CD4-positive, alpha-beta T cell treated with Interferon alpha-2 for 1 hour (primary cell): ENCODE data around the gene IL1A.

Source experiments
- DNase-seq, 2 donors: peaks; one replicate each; pipeline ENCODE4 v3.0.0-alpha.2; 2020 to 2022

The IL1A gene

DNA sequence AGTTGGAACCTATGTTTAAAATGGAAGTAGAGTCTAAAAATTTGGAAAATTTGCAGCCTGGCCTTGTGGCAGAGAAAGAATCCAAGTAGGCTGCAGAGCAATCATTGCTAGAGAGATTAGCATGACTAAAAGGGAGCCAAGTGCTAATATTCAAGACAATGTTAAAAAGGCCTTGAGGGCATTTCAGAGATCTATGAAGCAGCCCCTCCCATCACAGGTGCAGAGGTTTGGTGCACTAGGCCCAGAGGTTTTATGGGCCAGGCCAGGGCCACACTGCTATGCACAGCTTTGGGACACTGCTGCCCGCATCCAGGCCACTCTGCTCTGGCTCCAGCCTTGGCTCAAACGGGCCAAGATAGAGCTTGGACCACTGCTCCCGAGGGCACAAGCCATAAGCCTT lies 6.7 kb upstream of the IL1A start:
- DNase-seq: no peak

DNA sequence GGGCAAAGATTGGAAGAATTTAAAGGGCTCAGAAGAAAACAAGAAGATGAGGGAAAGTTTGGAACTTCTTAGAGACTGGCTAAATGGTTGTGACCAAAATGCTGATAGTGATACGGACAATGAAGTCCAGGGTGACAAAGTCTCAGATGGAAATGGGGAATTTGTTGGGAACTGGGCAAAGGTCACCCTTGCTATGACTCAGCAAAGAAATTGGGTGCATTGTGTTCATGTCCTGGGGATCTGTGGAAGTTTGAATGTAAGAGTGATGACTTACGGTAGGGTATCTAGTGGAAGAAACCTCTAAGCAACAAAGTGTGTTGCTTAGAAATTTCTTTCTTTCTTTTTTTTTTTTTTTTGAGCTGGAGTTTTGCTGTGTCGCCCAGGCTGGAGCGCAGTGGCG lies 6.0 kb upstream of the IL1A start:
- DNase-seq: no peak

- DNase-seq: no peak
Observed at GRCh38 chr2:112789186-112789585, 4.9 kb upstream of the IL1A start.

DNA sequence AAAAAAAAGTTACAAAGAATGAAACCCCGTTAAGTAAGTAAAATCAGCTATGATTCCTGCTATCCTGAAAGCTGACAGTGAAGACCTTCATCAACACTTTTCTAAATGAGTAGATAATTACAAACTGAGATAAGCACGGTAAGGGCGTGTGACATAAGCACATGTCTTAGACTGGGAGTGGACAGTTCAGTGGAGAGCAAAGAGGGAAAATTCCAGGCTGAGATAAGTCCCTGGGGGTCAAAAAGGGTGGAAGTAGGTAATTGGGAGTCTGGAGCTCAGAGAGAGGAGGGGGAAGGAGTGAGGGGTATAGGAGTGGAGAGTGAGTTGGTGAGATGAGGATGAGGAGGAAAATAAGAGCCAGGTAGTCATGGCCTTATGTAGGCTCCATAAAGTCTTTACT lies 4.4 kb upstream of the IL1A start:
- no peak for DNase-seq

DNA sequence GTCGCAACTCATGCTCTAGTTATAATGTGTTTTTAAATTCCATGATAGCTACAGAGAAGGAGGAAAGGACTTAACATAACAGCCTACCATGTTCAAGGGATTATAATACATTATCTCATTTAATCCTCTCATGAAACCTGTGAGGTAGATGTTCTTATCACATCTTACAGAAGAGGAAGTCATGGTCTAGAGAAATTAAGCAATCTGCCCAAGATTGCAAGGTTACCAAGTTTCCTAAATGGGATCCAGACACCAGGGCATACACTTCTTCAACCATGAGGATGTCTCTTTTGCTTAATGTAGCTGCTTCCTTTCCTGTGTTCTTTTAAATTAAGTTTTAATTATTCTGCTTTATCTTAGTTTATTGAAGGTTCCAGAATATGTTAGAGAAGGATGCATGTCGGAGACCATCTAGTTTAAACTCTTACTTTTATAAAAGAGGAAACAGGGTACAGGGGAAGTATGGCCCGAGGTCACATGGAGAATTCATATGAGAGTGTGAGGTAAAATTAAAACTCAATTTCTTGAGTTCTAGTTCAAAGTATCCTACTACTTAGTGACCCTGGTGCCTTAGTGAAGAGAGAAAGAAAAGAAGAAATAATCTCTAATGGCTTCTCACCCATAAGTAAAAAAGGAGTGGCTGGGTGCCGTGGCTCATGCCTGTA lies 3.6 kb upstream of the IL1A start:
- DNase-seq: no peak

DNA sequence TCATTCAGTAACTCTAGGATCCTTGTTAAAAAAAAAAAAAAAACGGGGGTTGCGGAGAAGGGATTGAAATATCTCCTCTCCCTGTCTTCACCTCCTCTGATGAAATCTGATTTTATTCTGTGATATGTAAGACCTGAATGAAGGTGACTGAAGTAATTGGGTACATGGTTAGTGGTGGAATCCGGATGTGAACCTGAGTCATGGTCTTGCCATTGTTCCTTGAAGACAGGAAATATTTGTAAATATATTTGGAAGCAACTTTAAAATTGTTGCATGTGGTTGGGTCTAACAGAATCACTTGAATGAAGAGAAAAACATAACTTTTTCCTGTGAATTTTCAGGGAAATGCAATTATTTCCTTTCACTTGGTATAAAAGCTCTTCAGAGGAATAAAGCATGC lies 3.0 kb upstream of the IL1A start:
- DNase-seq: no peak

GRCh38 chr2:112783187-112783714 lies 1.0 kb downstream of the IL1A start:
- DNase-seq: no peak

DNA sequence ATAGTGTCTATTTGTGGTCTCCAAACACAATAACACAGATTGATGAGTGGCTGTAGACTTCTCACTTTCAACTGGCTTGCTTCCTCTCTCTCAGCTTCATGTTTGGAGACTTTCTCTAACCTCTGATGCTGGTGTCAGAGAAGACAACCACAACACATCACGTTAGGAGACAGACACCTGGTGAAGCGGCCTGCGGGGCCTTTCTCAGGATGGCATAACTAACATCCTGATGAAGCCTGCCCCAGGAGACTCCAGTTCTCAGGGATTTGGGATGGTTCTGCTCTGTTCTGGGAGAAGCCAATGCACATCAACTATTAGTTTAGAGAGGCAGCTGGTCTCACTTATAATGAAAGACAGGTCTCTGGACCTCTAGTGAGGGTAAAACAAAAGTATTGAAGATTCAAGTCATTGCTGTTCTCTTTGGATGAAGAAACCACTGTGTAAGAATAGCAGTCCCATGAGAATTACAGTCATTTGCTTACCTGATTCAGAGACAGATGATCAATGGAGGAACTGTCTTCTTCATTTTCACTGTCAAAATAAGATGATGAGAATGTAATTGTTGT lies 2.0 kb downstream of the IL1A start:
- DNase-seq: no peak

DNA sequence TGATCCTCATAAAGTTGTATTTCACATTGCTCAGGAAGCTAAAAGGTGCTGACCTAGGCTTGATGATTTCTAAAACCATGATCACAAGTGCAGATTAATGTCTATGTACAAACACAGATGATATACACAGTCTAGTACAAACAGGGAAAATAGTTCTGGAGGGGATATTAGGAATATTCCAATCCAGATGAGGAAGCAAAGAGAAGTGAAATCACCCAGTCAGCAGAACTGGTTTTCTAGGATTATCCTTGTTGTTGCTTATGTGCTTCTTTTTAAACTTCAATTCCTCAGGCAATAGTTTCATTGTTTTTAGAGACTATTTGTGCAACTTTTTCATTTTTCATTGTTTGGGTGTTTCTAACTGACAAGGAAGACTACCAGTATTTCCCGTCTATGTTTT lies 4.7 kb downstream of the IL1A start:
- DNase-seq: no peak

DNA sequence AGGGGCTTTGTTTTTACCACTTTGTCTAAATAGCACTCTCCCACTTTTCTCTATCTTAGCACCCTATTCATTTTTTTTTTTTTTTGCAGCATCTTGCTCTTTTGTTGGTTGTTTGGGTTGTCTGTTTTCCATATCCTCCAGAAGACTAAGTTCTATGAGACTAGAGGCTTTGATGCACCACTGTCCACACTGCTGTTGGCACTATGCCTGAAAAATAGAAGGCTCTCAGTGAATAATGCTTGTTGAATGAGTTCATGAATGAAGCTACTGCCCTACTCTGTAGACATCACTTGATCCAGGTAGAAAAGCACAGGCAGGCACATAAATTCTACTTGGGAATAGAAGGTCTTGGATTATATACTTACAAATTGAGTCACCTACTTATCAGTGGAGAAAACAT lies 7.3 kb downstream of the IL1A start:
- no peak for DNase-seq

DNA sequence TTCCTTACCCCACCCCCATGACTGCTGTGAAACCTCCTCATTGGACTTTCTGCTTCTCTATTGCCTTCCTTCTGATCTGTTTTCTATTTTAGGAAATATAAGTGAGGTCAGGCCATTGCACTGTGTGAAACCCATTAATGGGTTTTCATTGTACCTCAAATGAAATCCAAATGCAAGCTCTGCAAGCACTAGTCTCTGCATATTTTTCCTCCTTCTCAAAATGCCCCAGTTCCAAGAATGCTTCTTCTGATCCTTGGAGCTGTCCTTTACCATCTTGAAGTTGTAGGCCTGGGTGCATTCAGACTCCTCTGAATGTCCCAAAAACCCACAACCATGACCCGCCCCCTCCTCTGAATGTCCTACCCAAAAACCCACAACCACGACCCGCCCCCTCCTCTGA lies 8.2 kb downstream of the IL1A start:
- DNase-seq: no peak

- no peak for DNase-seq
Observed at GRCh38 chr2:112774536-112775285, 9.6 kb downstream of the IL1A start.

GRCh38 chr2:112773556-112773955 lies 10.7 kb downstream of the IL1A start:
- DNase-seq: no peak

DNA sequence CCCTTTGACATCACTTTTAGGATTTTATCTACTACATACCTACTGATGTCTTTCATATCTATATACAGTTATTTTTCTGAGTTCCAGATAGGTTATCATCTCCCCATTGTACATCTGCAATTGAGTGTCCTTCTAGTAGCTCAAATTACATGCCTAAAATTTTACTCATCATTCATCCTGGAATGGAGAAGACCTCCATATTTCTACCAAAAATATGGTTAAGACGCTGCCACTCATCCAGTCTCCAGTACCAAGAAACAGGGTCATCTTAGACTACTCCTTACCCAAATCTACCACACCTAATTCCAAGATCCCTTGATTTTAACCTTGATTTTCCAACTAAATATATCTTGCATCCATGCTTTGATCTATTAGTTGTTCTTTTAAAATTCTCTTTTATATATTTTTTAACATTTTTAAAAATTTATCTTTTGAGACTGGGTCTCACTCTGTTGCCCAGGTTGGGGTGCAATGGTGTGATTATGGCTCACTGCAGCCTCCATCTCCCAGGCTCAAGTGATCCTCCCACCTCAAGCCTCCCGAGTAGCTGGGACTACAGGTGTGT lies 11.3 kb downstream of the IL1A start:
- no peak for DNase-seq

DNA sequence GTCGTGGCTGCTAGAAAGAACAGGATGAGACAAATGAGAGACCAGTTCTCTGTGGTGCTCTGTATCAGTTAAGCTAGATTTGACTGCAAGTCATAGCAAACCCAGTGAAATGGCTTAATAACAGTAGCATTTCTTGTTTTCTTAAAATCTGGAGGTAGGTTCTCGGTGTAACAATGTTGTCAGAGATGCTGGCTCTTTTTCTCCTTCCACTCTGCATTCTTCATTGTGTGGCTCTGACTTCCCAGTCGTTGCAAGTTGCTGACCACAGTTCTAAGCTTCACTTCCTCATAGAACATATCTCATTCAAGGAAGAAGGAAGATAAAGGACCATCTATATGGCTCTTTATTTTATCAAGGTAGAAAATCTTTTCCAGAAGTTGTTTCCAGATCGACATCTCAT lies 12.0 kb downstream of the IL1A start:
- no peak for DNase-seq

- no peak for DNase-seq
Observed at GRCh38 chr2:112768432-112768831, 15.9 kb downstream of the IL1A start.

- peak in 1 of 2 donors; percentile 43 for DNase-seq
Observed at GRCh38 chr2:112767693-112768330, 16.5 kb downstream of the IL1A start.

DNA sequence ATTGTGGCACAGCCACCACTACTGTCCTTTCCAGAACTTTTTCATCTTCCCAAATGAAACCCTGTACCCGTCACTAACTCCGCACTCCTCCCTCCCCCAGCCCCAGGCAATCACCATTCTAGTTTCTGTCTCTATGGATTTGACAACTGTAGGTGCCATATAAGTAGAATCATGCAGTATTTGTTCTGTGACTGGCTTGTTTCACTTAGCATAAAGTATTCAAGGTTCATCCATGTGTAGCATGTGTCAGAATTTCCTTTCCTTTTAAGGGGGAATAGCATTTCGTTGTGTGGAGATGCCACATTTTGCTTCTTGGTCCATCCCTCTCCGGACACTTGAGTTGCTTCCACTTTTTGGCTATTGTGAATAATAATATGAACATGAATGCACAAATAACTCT lies 19.0 kb downstream of the IL1A start:
- no peak for DNase-seq

GRCh38 chr2:112764071-112765044 lies 19.9 kb downstream of the IL1A start, which contains the start of gene CKAP2L:
TSS of gene CKAP2L (minus strand) at chr2:112764609. CDS start at chr2:112764598, 11 bp downstream.
- DNase-seq: peak; percentile 95 to 96

GRCh38 chr2:112762276-112762675 lies 22.0 kb downstream of the IL1A start:
- DNase-seq: no peak

DNA sequence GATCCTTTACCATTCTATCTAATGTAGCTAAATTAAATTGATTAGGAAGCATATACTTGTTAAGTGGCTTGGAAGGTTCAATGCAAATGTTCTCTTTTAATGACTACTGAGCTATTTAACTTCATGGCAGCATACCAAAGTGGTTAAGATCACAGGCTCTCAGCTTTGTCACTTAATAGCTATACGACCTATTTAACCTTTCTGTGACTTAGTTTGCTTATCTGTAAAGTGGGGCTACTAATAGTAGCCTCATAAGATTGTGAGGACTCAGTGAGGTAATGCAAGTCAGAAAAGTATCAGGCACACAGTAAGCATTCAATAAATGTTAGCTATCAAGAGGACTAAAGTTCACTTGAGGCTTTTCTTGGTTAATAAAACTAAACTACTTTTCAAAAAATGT lies 24.1 kb downstream of the IL1A start:
- no peak for DNase-seq

DNA sequence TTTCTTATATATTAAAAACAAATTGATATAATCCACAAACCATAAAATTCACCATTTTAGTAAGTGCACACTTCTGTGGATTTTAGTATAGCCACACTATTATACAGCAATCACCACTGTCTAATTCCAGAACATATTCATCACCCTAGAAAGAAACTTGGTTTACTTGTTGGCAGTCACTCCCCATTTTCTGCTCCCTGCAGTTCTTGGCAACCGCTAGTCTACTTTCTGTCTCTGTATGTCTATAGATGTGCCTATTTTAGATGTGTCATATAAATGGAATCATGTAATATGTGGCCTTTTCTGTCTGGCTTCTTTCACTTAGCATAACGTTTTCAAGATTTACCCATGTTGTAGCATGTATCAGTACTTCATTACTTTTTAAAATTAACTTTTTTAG lies 25.6 kb downstream of the IL1A start:
- no peak for DNase-seq
